Right ventricle myocardium superior (tissue), 1 donor: Measurements from ENCODE around the gene CHD9. TPM values are rescaled to one million over a fixed set of nuclear protein-coding genes. Genes with fewer than 3 reads are reported as not detected.

Experiments
- ATAC-seq: fragments of 200-7000 bp; cut with Tn5 transposase; one replicate; pipeline ENCODE4 v1.9.1; 2020; ENCODE audit warnings: mild to moderate bottlenecking; ENCODE audit not compliant: poor library complexity
- DNase-seq: peaks from one replicate; pipeline ENCODE4 v3.0.0-alpha.2; 2020
- intact Hi-C: fragments of 100-400 bp; cut with DNase I; formaldehyde crosslinking; loops from one replicate; pipeline ENCODE4 v1.11.2; 2022
- total RNA-seq: library from RNA; stranded (reverse); fragmentation: NEBNext Ultra II Directional; extraction: Animal tissue kit (Norgen Biotek cat#: 25700); gene quantifications from one replicate; pipeline ENCODE4 v1.2.1, GENCODE V29; 2021
- donor health status: DM: no; HTN: yes; CAD: no; lungs with severe emphysema.

The CHD9 gene
- total RNA-seq, 1 donor from 2014 or later: 39.5 TPM

DNA sequence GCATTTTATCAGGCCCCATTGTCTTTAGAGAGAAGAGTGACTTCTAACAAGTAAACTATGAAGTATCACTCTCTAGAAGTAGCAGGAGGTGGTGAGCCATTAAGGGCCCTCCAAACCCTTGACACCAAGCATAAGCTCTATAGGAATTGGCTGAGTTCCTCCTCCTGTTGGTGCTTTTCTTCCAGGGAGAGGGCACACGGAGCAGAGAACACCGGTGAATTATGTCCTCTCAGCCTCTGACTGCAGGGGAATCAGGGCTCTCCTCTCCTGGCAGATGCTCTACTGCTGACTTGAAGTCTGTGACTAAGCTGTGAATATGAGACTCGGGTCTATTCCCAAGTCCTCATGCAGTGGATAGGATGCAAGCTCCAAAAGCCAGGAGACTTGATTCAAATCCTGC, 32.3 kb downstream of the CHD9 start:
- DNase-seq: no peak
- intact Hi-C loops: no loop called here
- ATAC-seq: no peak

DNA sequence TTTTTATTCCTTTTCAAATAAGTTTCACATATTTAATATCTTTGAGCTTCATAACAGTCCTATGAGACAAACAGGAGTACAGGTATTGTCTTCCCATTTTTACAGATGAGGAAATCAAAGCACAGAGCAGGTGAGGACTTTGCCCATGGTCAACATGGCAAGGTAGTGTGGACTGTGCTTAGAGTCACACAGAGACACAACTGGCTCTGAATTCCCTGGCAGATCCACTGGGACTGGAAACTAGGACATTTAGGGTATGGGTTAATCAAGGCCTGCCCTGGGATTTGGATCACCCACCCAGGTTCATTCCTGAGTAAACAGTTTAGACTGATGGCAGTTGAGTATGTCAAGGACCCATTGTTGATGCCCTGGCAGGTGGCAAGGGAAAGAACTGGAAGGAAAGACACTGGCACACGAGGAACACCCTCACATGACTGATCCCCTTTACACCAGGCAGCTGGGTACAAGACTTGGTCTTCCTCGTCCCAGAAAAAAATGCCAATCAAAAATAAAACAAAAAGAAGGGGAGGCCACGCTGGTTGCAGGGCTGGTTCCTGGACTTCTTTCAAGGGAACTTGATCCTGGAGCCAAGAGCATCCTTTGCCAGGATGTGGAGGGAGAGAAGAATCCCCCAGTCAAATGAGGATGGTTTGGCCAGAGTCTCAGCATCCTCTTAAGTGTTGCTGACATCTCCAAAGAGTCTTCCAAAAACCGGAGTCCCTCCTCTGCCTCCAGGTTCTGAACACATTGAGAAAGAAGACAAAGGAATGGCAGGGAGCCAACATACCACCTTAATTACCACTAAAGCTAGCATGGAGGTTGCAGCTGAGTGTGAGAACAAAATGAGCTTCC, 34.9 kb downstream of the CHD9 start:
- intact Hi-C loops: loop anchor here (5.0 kb wide), 1 partner anchor 32 kb away; no protein-coding TSS in a partner anchor
- DNase-seq (no peak), ATAC-seq (peak; percentile 8)

DNA sequence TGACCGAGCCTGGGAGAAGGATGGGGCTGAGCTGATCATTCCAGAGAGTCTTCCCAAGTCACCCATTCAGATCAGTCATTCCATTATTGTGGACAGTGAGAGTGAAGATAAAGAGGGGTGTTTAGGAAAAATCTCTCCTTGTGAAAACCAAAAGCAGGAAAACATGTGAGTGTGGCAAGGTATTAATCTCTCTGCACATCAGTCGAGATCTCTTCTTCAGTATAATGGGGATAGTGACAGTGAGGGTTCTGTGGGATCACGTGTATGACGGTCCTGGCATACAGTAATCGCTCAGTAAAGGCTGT, 35.4 kb downstream of the CHD9 start:
- ATAC-seq: no peak
- intact Hi-C loops: loop anchor here (5.0 kb wide), 1 partner anchor 33 kb away; no protein-coding TSS in a partner anchor
- DNase-seq: no peak

- intact Hi-C loops: loop anchor here (5.0 kb wide), 1 partner anchor 34 kb away; no protein-coding TSS in a partner anchor
- ATAC-seq (peak; percentile 88), DNase-seq (peak; percentile 94)
Measured at GRCh38 chr16:53090591-53091411, 36.0 kb downstream of the CHD9 start.

DNA sequence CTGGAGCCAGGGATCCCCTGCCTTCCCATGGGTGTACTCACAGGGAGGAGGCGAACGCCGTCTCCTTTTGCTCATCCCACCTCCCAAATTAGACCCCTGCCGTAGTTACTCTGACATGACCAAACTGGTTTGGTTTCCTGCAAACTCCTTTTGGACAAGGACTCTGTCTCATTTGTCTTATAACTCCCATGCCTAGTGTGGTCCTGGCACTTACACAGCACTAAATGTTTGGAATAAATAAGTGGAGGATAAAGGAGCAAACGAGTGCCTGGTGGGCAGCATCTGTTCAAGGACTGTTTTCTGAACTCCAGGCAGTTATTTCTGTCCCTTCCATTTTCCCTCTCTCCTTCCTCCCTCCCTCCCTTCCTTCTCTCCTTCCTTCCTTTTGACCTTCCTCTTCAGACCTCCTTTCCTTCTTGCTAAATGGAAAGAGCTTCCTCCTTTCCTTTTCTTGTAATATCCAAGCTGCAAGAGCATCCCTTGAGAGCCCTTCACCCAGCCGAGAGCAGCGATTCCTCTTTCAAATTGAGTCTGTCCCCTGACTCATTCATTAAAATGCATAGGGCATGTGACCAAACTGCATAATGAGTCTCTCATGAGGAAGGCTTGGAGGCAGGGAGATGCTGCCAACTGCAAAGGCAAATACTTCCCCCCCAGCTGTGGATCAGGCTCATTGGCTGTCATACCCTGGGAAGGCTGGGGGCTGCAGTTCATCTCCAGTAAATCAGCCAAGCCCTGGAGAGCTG, 36.8 kb downstream of the CHD9 start:
- intact Hi-C loops: loop anchor here (5.0 kb wide), 1 partner anchor 34 kb away; no protein-coding TSS in a partner anchor
- ATAC-seq (peak; percentile 50), DNase-seq (peak; percentile 80)

GRCh38 chr16:53092284-53092683, 37.5 kb downstream of the CHD9 start:
- ATAC-seq (no peak), DNase-seq (no peak)
- intact Hi-C loops: loop anchor here (5.0 kb wide), 1 partner anchor 35 kb away; no protein-coding TSS in a partner anchor

GRCh38 chr16:53093162-53093744, 38.5 kb downstream of the CHD9 start:
- DNase-seq (no peak), ATAC-seq (no peak)
- intact Hi-C loops: loop anchor here (5.0 kb wide), 1 partner anchor 36 kb away; no protein-coding TSS in a partner anchor

GRCh38 chr16:53094013-53094630, 39.3 kb downstream of the CHD9 start:
- intact Hi-C loops: loop anchor here (5.0 kb wide), 1 partner anchor 37 kb away; no protein-coding TSS in a partner anchor
- peak; percentile 84 for DNase-seq

GRCh38 chr16:53097190-53097589, 42.4 kb downstream of the CHD9 start:
- ATAC-seq: no peak
- DNase-seq: no peak
- intact Hi-C loops: no loop called here

More at GRCh38 chr16:53094013-53094630, 39.3 kb downstream of the CHD9 start:
- no peak for ATAC-seq

DNA sequence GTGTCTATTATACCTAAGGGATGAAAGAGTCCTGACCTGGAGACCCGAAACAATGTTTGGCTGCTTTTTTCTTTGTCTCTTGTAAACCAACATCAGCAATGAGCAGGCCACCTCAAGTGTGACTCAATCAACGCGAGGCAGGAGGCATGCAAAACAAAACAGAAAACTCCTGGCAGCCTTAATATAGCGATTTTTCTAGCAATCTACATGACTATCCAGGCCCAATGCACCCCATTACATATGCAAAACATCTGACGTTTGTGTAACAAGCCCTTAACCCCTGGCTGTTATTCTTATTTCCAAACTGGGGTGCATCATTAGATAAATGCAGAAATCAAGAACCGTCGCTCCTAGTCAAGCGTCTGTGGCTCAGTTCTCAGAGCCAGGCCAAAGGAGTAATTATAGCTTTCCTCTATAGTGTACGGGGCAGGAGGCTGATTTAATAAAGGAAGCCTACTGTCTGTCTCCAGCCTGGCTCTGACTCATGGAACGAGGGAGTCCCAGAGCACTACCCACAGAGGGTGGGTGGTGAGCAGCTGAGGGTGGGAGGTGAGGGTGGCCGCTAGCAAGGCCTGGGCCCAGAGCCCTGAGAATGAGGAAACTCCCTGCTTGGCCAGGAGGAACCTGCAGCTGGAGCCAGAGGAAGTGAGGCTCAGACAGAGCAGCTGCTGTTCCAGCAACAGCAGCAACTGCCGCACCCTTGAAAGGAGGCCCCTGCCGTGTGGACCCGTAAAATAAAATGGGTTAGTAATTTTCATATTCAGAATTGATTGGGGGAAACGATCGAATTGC, 43.9 kb downstream of the CHD9 start:
- peak; percentile 84 for ATAC-seq
- intact Hi-C loops: no loop called here
- peak; percentile 92 for DNase-seq

- DNase-seq (peak; percentile 95), ATAC-seq (peak; percentile 93)
- intact Hi-C loops: loop anchor here (2.0 kb wide), 1 partner anchor 29 kb away; no protein-coding TSS in a partner anchor
Measured at GRCh38 chr16:53099318-53100130, 44.7 kb downstream of the CHD9 start.

DNA sequence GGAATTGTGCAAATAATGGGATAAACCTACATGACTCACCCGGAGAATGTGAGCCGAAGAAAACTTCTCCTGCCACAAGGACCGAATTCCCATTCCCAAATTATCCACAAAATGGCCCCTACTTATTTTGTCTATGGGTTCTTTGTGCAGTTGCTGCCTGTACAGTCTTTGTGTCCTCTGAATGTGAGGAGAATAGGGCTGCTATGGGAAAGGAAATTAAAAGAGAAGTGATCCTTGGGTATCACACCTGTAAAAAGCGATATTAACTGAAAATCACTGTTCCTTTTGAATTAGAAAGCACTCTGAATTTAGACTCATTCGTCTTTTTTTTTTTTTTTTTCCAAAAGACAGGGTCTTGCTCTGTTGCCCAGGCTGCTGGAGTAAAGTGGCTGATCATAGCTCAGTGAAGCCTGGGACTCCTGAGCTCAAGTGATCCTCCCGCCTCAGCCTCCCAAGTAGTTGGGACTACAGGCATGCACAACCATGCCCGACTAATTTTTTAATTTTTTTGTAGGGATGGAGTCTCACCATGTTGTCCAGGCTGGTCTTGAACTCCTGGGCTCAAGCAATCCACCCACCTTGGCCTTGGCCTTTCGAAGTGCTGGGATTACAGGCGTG, 45.4 kb downstream of the CHD9 start:
- intact Hi-C loops: loop anchor here (2.0 kb wide), 1 partner anchor 29 kb away; no protein-coding TSS in a partner anchor
- DNase-seq: no peak

DNA sequence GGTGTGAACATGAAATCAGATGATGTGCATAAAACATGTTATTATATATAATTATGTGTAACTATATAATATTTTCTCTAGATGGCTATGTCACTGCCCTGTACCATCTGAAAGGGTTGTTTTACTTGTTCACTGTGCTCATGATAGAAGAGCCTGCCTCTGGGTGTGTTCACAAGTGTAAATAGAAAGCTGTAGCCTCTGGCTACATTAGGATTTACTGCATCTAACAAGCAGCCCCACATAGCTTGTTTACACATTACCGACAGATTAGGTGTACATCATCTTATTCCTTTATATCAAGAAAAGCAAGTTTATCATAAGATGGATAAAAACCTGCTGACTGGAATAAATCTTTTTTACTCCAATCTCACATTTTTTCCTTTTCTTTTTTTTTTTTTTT, 46.1 kb downstream of the CHD9 start:
- intact Hi-C loops: loop anchor here (2.0 kb wide), 1 partner anchor 28 kb away; no protein-coding TSS in a partner anchor
- ATAC-seq: no peak
- no peak for DNase-seq

More for the DNA sequence above, 45.4 kb downstream of the CHD9 start:
- ATAC-seq: no peak

- no peak for ATAC-seq
- DNase-seq: no peak
- intact Hi-C loops: no loop called here
Measured at GRCh38 chr16:53103811-53104210, 49.0 kb downstream of the CHD9 start.

GRCh38 chr16:53105565-53105964, 50.8 kb downstream of the CHD9 start:
- ATAC-seq: no peak
- intact Hi-C loops: no loop called here
- no peak for DNase-seq
